Measurements from ENCODE around the gene RCOR1.

DNA sequence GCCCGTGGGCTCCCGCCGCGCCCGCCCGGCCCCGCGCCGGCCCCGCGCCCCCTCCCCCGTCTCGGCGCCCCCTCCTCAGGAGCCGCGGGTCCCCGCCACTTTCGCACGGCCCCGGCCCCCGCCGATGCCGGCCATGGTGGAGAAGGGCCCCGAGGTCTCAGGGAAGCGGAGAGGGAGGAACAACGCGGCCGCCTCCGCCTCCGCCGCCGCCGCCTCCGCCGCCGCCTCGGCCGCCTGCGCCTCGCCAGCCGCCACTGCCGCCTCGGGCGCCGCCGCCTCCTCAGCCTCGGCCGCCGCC lies 263 bp downstream of the RCOR1 start:
- TF ChIP-seq POLR2A (IDR thresholded peaks at IDR 0.05; ENCODE audit: low read depth, low read length) (no peak), RFX5 (IDR thresholded peaks at IDR 0.05; ENCODE audit: low read depth, low read length) (no peak), RAD21 (IDR thresholded peaks at IDR 0.05; ENCODE audit: low read length) (no peak), CEBPB (IDR thresholded peaks at IDR 0.05; ENCODE audit: low read depth, low read length) (no peak), RCOR1 (IDR thresholded peaks at IDR 0.05; ENCODE audit: insufficient replicate concordance, low read length) (no peak), BHLHE40 (IDR thresholded peaks at IDR 0.05; ENCODE audit: low read depth, low read length) (no peak), MAZ (IDR thresholded peaks at IDR 0.05; ENCODE audit: borderline replicate concordance, low read depth, low read length) (no peak)
- TF ChIP-seq, protein P1, sequence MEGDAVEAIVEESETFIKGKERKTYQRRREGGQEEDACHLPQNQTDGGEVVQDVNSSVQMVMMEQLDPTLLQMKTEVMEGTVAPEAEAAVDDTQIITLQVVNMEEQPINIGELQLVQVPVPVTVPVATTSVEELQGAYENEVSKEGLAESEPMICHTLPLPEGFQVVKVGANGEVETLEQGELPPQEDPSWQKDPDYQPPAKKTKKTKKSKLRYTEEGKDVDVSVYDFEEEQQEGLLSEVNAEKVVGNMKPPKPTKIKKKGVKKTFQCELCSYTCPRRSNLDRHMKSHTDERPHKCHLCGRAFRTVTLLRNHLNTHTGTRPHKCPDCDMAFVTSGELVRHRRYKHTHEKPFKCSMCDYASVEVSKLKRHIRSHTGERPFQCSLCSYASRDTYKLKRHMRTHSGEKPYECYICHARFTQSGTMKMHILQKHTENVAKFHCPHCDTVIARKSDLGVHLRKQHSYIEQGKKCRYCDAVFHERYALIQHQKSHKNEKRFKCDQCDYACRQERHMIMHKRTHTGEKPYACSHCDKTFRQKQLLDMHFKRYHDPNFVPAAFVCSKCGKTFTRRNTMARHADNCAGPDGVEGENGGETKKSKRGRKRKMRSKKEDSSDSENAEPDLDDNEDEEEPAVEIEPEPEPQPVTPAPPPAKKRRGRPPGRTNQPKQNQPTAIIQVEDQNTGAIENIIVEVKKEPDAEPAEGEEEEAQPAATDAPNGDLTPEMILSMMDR (conservative IDR thresholded peaks at IDR 0.05; ENCODE audit: low read depth, low read length): no peak
